ENCODE measurements around the gene DDX25. TPM values are rescaled to one million over a fixed set of nuclear protein-coding genes. Genes with fewer than 3 reads are reported as not detected.
"Not testable (repeated sequence)": the region's sequence is repeated elsewhere in the genome, so short reads cannot be mapped to it uniquely, and the experiment has no call there.

The DDX25 gene
- 0.35 TPM for total RNA-seq
- under 1 TPM; 0.22 to 0.77 (median 0.35) TPM for polyA plus RNA-seq (ENCODE audit: insufficient read depth in 1 of 8, insufficient read length in 8 of 8, low replicate concordance in 1 of 8)
- long read RNA-seq, donor 1: 0 reads
- long read RNA-seq, donor 2: 0 reads
- long read RNA-seq, donor 3: 0 reads
- long read RNA-seq, donor 4: 0 reads
- long read RNA-seq, donor 5: 0 reads
- long read RNA-seq, donor 6: 0 reads
- long read RNA-seq, donor 7: 0 reads
- long read RNA-seq, donor 8: 0 reads
- long read RNA-seq, donor 9: 0 reads
- long read RNA-seq, donor 10: 0 reads
- long read RNA-seq, donor 11: 0 reads

DNA sequence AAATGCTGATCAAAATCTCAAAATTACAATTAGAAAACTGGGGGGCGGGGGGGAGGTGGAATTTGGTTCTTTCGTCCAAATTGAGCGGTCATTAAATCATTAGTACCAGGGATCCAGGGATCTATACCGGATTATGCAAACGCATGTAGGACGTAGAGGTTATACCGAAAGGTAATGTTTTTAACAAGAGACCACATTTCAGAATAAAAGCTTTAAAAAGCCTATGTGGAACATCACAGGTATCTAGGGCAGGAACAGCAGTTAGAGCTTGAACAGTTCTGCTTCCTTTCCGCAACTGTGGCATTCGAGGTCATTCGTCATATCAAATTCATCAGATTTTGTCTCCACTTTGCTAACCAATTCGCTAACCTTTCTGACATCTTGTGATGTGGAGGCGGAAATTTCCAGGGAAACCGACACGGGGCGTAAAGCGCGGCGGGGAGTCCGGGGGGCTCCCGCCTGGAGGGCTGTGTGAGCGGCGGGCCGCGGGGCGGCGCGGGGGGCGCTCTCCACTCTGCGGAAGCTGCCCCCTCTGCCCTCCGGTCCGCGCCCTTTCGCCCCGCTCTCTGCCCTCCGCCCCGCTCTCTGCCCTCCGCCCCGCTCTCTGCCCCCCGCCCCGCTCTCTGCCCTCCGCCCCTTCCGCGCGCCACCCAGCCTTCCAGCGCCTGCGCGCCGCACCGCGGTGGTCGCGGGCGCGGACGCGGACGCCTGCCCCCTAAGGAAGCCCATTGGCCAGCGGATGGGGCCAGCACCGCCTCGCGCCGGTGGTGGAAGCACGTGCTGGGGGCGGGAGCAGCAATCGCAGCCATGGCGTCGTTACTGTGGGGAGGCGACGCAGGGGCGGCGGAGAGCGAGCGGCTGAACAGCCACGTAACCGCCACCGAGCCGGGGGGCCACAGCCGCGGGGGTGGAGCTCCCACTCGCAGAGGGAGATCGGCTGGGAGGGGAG is at the start of gene DDX25:
Gene DDX25 (plus strand): TSS at position 798 of the 949 bp plus-strand sequence. CDS start 10 bp downstream, at position 808.
- peaks cover 20% of the 10 kb centered on the region for H3K4me1 ChIP-seq (ENCODE audit: control insufficient read depth, insufficient read depth, low read length)
- H3K27ac ChIP-seq (ENCODE audit: low read length): no peak within 1 kb of the TSS
- under 1% methylated on average over 73 of the region's 81 CpGs for WGBS (ENCODE audit: insufficient coverage)
- H3K36me3 ChIP-seq (ENCODE audit: control insufficient read depth, insufficient read depth, low read length): peaks cover 12% of the 10 kb centered on the region
- H3K27me3 ChIP-seq (ENCODE audit: control insufficient read depth, insufficient read depth, low read length): peaks cover 10% of the 10 kb centered on the region
- peak within 1 kb of the TSS; percentile 18 for H3K4me3 ChIP-seq (ENCODE audit: low read length)
- peak; percentile 44 for DNase-seq
- H3K9me3 ChIP-seq (replicated peaks; ENCODE audit: control insufficient read depth, low read depth, low read length): no peaks in the 10 kb centered on the region

DNA sequence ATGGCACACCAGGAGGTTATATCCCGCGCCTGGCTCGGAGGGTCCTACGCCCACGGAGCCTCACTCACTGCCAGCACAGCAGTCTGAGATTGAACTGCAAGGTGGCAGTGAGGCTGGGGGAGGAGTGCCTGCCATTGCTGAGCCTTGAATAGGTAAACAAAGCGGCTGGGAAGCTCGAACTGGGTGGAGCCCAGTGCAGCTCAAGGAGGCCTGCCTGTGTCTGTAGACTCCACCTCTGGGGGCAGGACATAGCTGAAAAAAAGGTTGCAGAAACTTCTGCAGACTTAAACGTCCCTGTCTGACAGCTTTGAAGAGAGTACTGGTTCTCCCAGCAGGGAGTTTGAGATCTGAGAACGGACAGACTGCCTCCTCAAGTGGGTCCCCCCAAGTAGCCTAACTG is 46.6 kb upstream of the DDX25 start:
- not testable (repeated sequence) for H3K27ac ChIP-seq (ENCODE audit: low read length); H3K9me3 ChIP-seq (replicated peaks; ENCODE audit: control insufficient read depth, low read depth, low read length); H3K4me1 ChIP-seq (ENCODE audit: control insufficient read depth, insufficient read depth, low read length); DNase-seq; H3K4me3 ChIP-seq (ENCODE audit: low read length); H3K36me3 ChIP-seq (ENCODE audit: control insufficient read depth, insufficient read depth, low read length); H3K27me3 ChIP-seq (ENCODE audit: control insufficient read depth, insufficient read depth, low read length)
- 89% methylated on average over 9 of the region's 9 CpGs for WGBS (ENCODE audit: insufficient coverage)

DNA sequence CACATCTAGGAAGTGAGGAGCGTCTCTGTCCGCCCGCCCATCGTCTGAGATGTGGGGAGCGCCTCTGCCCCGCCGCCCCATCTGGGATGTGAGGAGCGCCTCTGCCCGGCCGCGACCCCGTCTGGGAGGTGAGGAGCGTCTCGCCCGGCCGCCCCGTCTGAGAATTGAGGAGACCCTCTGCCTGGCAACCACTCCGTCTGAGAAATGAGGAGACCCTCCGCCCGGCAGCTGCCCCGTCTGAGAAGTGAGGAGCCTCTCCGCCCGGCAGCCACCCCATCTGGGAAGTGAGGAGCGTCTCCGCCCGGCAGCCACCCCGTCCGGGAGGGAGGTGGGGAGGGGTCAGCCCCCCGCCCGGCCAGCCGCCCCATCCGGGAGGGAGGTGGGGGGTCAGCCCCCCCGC is 41.5 kb upstream of the DDX25 start:
- not testable (repeated sequence) for H3K27ac ChIP-seq (ENCODE audit: low read length); H3K36me3 ChIP-seq (ENCODE audit: control insufficient read depth, insufficient read depth, low read length); DNase-seq; H3K27me3 ChIP-seq (ENCODE audit: control insufficient read depth, insufficient read depth, low read length); H3K4me3 ChIP-seq (ENCODE audit: low read length); H3K4me1 ChIP-seq (ENCODE audit: control insufficient read depth, insufficient read depth, low read length); H3K9me3 ChIP-seq (replicated peaks; ENCODE audit: control insufficient read depth, low read depth, low read length)
- WGBS (ENCODE audit: insufficient coverage): 96% methylated on average over 11 of the region's 33 CpGs

DNA sequence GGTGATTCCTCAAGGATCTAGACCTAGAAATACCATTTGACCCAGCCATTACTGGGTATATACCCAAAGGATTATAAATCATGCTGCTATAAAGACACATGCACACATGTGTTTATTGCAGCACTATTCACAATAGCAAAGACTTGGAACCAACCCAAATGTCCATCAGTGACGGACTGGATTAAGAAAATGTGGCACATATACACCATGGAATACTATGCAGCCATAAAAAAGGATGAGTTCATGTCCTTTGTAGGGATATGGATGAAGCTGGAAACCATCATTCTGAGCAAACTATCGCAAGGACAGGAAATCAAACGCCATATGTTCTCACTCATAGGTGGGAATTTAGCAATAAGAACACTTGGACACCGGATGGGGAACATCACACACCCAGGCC is 39.0 kb upstream of the DDX25 start:
- not testable (repeated sequence) for H3K4me1 ChIP-seq (ENCODE audit: control insufficient read depth, insufficient read depth, low read length); H3K4me3 ChIP-seq (ENCODE audit: low read length); DNase-seq; H3K27me3 ChIP-seq (ENCODE audit: control insufficient read depth, insufficient read depth, low read length); H3K9me3 ChIP-seq (replicated peaks; ENCODE audit: control insufficient read depth, low read depth, low read length); H3K36me3 ChIP-seq (ENCODE audit: control insufficient read depth, insufficient read depth, low read length); H3K27ac ChIP-seq (ENCODE audit: low read length)
- WGBS (ENCODE audit: insufficient coverage): no CpG with 5 or more reads among the region's 4 CpGs

DNA sequence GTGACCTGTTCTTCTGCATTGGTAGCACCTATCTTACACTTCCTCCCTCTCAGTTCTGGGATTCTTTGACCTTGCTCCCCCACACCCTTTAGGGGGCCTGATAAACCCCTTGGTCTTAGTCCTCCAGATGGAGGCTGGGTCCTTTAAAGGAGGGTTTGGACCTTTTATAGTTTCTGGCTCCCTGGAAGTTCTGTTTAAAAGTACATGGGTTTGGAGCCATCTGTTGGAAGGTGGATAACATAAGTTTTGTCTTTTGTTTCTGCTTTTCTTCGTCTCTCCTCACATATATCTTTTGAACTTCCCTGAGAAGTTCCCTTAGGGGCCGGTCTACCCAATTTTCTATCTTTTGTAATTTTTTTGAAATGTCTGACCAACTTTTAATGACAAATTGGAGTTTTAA is 34.8 kb upstream of the DDX25 start:
- H3K36me3 ChIP-seq (ENCODE audit: control insufficient read depth, insufficient read depth, low read length): no peaks in the 10 kb centered on the region
- no peak for DNase-seq
- H3K27me3 ChIP-seq (ENCODE audit: control insufficient read depth, insufficient read depth, low read length): no peaks in the 10 kb centered on the region
- no peaks in the 10 kb centered on the region for H3K4me1 ChIP-seq (ENCODE audit: control insufficient read depth, insufficient read depth, low read length)
- H3K4me3 ChIP-seq (ENCODE audit: low read length): no peak overlapping the region
- no CpG with 5 or more reads among the region's 2 CpGs for WGBS (ENCODE audit: insufficient coverage)
- peaks cover 2% of the 10 kb centered on the region for H3K9me3 ChIP-seq (replicated peaks; ENCODE audit: control insufficient read depth, low read depth, low read length)
- no peak overlapping the region for H3K27ac ChIP-seq (ENCODE audit: low read length)

DNA sequence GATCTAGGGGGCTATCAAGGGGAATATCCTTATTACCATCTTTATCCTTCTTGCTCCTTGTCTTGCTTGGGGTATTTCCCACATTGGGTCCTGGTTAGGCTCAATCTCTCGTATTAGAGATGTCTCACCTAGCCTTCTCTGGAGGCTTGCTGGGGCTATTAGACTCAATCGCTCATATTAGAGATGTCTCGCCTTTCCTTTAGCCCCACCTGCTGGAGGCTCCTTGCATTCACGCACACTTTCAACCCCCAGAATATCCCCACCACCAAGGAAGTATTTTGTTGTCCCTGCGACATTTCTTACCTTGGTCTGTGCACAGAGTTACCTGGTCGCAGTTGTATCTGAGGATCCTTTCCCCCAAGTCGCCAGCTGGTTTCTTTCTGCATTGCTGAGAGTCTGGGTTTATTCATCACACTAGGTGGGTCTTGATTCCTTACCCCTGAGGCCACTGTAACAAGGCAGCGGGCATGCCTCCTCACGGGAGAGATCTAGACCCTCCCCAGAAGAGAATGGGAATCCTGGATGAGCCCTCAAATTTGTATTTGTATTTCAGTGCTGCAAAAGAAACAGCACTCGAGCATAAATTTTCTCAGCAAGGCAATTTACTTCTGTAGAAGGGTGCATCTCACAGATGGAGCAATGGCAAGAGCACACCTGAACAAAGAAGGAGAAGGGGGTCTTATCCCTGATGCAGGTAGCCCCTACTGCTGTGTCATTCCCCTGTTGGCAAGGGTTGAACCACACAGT is 32.7 kb upstream of the DDX25 start:
- DNase-seq: no peak
- Histone ChIP-seq H3K4me1 (ENCODE audit: control insufficient read depth, insufficient read depth, low read length) (no peaks in the 10 kb centered on the region), H3K27ac (ENCODE audit: low read length) (no peak overlapping the region), H3K9me3 (replicated peaks; ENCODE audit: control insufficient read depth, low read depth, low read length) (no peaks in the 10 kb centered on the region), H3K36me3 (ENCODE audit: control insufficient read depth, insufficient read depth, low read length) (no peaks in the 10 kb centered on the region), H3K27me3 (ENCODE audit: control insufficient read depth, insufficient read depth, low read length) (no peaks in the 10 kb centered on the region), H3K4me3 (ENCODE audit: low read length) (no peak overlapping the region)
- 68% methylated on average over 10 of the region's 10 CpGs for WGBS (ENCODE audit: insufficient coverage)

DNA sequence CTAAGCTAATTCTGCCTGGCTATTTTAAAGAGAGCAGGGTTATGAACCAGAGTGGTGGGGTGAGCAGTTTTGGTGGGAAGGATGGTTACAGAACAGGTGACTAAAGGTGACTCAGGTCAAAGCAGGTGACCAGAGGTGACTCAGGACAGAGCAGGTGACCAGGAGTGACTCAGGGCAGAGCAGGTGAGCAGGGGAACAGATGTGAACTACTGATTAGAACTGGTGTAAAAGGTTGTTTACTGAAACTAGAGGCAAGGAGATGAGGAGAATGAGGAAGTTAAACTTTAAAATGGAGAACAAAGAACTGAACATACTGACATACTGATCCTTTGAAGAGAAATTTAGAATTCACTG is 32.2 kb upstream of the DDX25 start:
- no peak overlapping the region for H3K27ac ChIP-seq (ENCODE audit: low read length)
- DNase-seq: no peak
- H3K27me3 ChIP-seq (ENCODE audit: control insufficient read depth, insufficient read depth, low read length): no peaks in the 10 kb centered on the region
- no peaks in the 10 kb centered on the region for H3K9me3 ChIP-seq (replicated peaks; ENCODE audit: control insufficient read depth, low read depth, low read length)
- no peaks in the 10 kb centered on the region for H3K36me3 ChIP-seq (ENCODE audit: control insufficient read depth, insufficient read depth, low read length)
- H3K4me3 ChIP-seq (ENCODE audit: low read length): no peak overlapping the region
- no peaks in the 10 kb centered on the region for H3K4me1 ChIP-seq (ENCODE audit: control insufficient read depth, insufficient read depth, low read length)

DNA sequence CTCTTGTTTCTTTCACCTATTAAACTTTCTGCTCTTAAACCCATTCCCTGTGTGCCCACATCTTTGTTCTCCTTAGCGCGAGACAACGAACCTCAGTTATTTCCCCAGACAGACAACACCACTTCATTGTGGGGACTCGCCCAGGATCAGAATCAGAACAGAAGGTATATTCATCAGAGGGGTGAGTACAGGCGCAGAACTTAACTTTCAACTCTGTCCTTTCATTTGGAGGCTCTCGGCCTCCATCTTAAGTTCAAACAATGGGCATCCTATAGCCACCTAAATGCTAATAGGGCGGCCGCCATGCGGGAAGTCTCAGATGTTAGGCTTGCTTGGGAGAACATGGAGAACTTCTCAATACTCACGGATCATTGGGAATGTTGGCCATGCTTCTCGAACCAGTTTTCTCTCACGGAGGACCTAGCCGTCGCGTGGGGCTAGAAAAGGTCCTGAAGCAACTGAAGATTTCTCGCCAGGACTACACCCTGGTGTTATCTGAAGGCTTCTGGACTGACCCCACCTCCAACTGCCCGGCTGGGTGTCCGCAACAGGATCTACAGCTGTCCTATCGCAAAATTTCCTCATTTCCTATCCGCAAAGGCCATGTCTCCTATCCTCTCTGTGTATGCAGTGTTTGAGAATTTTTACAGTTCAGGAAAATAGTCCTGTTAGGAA is 30.3 kb upstream of the DDX25 start:
- no peak for DNase-seq
- 84% methylated on average over 7 of the region's 20 CpGs for WGBS (ENCODE audit: insufficient coverage)
- Histone ChIP-seq H3K9me3 (replicated peaks; ENCODE audit: control insufficient read depth, low read depth, low read length) (no peaks in the 10 kb centered on the region), H3K36me3 (ENCODE audit: control insufficient read depth, insufficient read depth, low read length) (no peaks in the 10 kb centered on the region), H3K27me3 (ENCODE audit: control insufficient read depth, insufficient read depth, low read length) (no peaks in the 10 kb centered on the region), H3K4me1 (ENCODE audit: control insufficient read depth, insufficient read depth, low read length) (no peaks in the 10 kb centered on the region), H3K27ac (ENCODE audit: low read length) (no peak overlapping the region), H3K4me3 (ENCODE audit: low read length) (no peak overlapping the region)

DNA sequence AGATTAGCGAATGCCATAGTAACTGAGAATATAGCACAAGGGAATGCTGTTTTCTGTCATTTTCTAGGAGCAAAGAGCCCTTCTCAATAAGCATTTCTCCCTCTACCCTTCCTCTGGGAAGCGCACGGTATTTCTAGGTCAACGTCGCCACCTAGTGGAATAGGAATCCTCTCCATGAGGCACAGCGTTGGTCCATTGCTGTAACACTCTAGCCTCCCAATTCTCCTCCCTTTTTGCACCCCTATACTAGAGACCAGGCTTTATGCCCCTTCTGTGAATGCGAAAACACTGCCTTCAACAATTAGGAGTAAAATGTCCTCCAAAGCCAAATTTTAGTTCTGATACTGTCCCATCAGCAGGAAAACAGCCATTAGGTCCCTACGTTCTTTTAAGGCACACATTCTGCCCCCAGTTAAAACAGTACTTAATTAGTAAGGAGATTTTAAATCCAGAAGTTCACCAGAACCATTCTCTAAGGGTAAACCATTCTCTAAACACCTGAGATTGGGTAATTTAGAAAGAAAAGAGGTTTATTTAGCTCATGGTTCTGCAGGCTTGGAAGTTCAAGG is 29.7 kb upstream of the DDX25 start:
- Histone ChIP-seq H3K27me3 (ENCODE audit: control insufficient read depth, insufficient read depth, low read length) (no peaks in the 10 kb centered on the region), H3K36me3 (ENCODE audit: control insufficient read depth, insufficient read depth, low read length) (no peaks in the 10 kb centered on the region), H3K27ac (ENCODE audit: low read length) (no peak overlapping the region), H3K4me1 (ENCODE audit: control insufficient read depth, insufficient read depth, low read length) (no peaks in the 10 kb centered on the region), H3K9me3 (replicated peaks; ENCODE audit: control insufficient read depth, low read depth, low read length) (no peaks in the 10 kb centered on the region), H3K4me3 (ENCODE audit: low read length) (no peak overlapping the region)
- DNase-seq: peak; percentile 77
- WGBS (ENCODE audit: insufficient coverage): 0% methylated on average over 5 of the region's 8 CpGs
